ENCODE data around the gene KLHL28.
A peak's percentile ranks its signal among the peaks of the same experiment; 100 is the strongest.

The KLHL28 gene

GRCh38 chr14:44960146-44960545 is 1.6 kb downstream of the KLHL28 start:
- Histone ChIP-seq H4K8ac (ENCODE audit: low read depth, low read length) (no peak overlapping the region), H3K9ac (ENCODE audit: low read length) (no peak overlapping the region), H3K27ac (ENCODE audit: low read depth, low read length) (no peak overlapping the region), H3K4ac (ENCODE audit: low read depth, low read length) (no peak overlapping the region), H3K36me3 (ENCODE audit: control insufficient read depth in 1 of 2, insufficient read depth in 2 of 2, low read length in 2 of 2) (no peaks in the 10 kb centered on the region), H3K9me3 (ENCODE audit: insufficient read depth, low read depth, low read length) (no peaks in the 10 kb centered on the region), H4K91ac (ENCODE audit: low read depth, low read length) (no peak overlapping the region), H3K79me2 (ENCODE audit: control insufficient read depth, insufficient read depth, low read length, poor library complexity) (peaks cover 3% of the 10 kb centered on the region), H2BK5ac (ENCODE audit: low read depth, low read length, poor library complexity) (no peak overlapping the region), H2BK12ac (ENCODE audit: low read length) (no peak overlapping the region), H2AFZ (ENCODE audit: insufficient read depth, low read length, poor library complexity) (no peak overlapping the region), H2AK5ac (ENCODE audit: low read length) (no peak overlapping the region), H3K18ac (ENCODE audit: low read length) (no peak overlapping the region), H3K27me3 (ENCODE audit: insufficient read depth, low read length) (no peaks in the 10 kb centered on the region), H3K14ac (ENCODE audit: low read length) (no peak overlapping the region), H3K79me1 (ENCODE audit: low read length) (peaks cover 4% of the 10 kb centered on the region), H3K23ac (ENCODE audit: low read length) (no peak overlapping the region), H3K4me2 (ENCODE audit: low read length) (no peak overlapping the region), H2BK120ac (ENCODE audit: insufficient read depth, low read length, poor library complexity) (no peak overlapping the region), H4K12ac (ENCODE audit: low read depth, low read length) (no peak overlapping the region), H3K4me3 (ENCODE audit: low read depth, low read length) (no peak overlapping the region), H3K4me1 (ENCODE audit: control insufficient read depth in 1 of 2, insufficient read depth in 2 of 2, low read length in 2 of 2) (peaks cover 10 to 14% of the 10 kb centered on the region in 2 experiments)
- peak in 1 of 2 donors; percentile 5 for DNase-seq
- no CpG with 5 or more reads among the region's 2 CpGs for WGBS (ENCODE audit: extremely low coverage, insufficient coverage, insufficient read length)

DNA sequence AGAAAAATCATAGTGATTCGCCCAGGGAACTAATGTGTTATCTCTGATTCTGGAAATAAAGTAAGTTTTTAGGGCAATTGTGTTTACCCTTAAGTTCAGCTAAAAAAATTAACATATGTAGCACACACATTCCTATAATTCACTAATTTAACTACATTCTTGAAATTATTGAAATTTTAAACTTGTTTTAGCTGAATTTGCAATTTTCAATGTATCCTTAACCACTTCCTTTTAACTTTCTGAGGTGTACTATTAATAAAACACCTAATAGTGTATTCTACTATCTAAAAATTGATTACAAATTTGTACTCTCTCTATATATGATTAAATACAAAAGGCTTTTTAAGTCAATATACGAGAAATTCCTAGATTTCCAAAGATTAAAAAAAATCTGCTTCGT is 2.2 kb downstream of the KLHL28 start:
- H3K14ac ChIP-seq (ENCODE audit: low read length), result no peak overlapping the region
- H3K23ac ChIP-seq (ENCODE audit: low read length), result no peak overlapping the region
- H3K4ac ChIP-seq (ENCODE audit: low read depth, low read length), result no peak overlapping the region
- no peak overlapping the region for H3K4me3 ChIP-seq (ENCODE audit: low read depth, low read length)
- no peak overlapping the region for H4K12ac ChIP-seq (ENCODE audit: low read depth, low read length)
- no peak overlapping the region for H2BK120ac ChIP-seq (ENCODE audit: insufficient read depth, low read length, poor library complexity)
- peaks cover 10 to 14% of the 10 kb centered on the region in 2 experiments for H3K4me1 ChIP-seq (ENCODE audit: control insufficient read depth in 1 of 2, insufficient read depth in 2 of 2, low read length in 2 of 2)
- no peak overlapping the region for H2AFZ ChIP-seq (ENCODE audit: insufficient read depth, low read length, poor library complexity)
- no peaks in the 10 kb centered on the region for H3K9me3 ChIP-seq (ENCODE audit: insufficient read depth, low read depth, low read length)
- H2BK12ac ChIP-seq (ENCODE audit: low read length), result no peak overlapping the region
- H2BK5ac ChIP-seq (ENCODE audit: low read depth, low read length, poor library complexity), result no peak overlapping the region
- no peak overlapping the region for H3K18ac ChIP-seq (ENCODE audit: low read length)
- no peak overlapping the region for H4K91ac ChIP-seq (ENCODE audit: low read depth, low read length)
- no peak overlapping the region for H3K9ac ChIP-seq (ENCODE audit: low read length)
- no peaks in the 10 kb centered on the region for H3K36me3 ChIP-seq (ENCODE audit: control insufficient read depth in 1 of 2, insufficient read depth in 2 of 2, low read length in 2 of 2)
- no peak for DNase-seq
- H2AK5ac ChIP-seq (ENCODE audit: low read length), result no peak overlapping the region
- peaks cover 3% of the 10 kb centered on the region for H3K79me2 ChIP-seq (ENCODE audit: control insufficient read depth, insufficient read depth, low read length, poor library complexity)
- H3K27me3 ChIP-seq (ENCODE audit: insufficient read depth, low read length), result no peaks in the 10 kb centered on the region
- H3K27ac ChIP-seq (ENCODE audit: low read depth, low read length), result no peak overlapping the region
- no peak overlapping the region for H4K8ac ChIP-seq (ENCODE audit: low read depth, low read length)
- H3K79me1 ChIP-seq (ENCODE audit: low read length), result peaks cover 4% of the 10 kb centered on the region
- H3K4me2 ChIP-seq (ENCODE audit: low read length), result no peak overlapping the region
- WGBS (ENCODE audit: extremely low coverage, insufficient coverage, insufficient read length), result no CpG with 5 or more reads among the region's 3 CpGs

GRCh38 chr14:44956866-44957265 is 4.9 kb downstream of the KLHL28 start:
- WGBS (ENCODE audit: extremely low coverage, insufficient coverage, insufficient read length), result no CpG with 5 or more reads among the region's 3 CpGs
- Histone ChIP-seq H3K18ac (ENCODE audit: low read length) (no peak overlapping the region), H3K14ac (ENCODE audit: low read length) (no peak overlapping the region), H2AFZ (ENCODE audit: insufficient read depth, low read length, poor library complexity) (no peak overlapping the region), H3K4me3 (ENCODE audit: low read depth, low read length) (no peak overlapping the region), H3K4me2 (ENCODE audit: low read length) (no peak overlapping the region), H3K27ac (ENCODE audit: low read depth, low read length) (no peak overlapping the region), H2AK5ac (ENCODE audit: low read length) (no peak overlapping the region), H3K27me3 (ENCODE audit: insufficient read depth, low read length) (no peaks in the 10 kb centered on the region), H2BK12ac (ENCODE audit: low read length) (no peak overlapping the region), H4K8ac (ENCODE audit: low read depth, low read length) (no peak overlapping the region), H4K91ac (ENCODE audit: low read depth, low read length) (no peak overlapping the region), H3K9ac (ENCODE audit: low read length) (no peak overlapping the region), H3K36me3 (ENCODE audit: control insufficient read depth in 1 of 2, insufficient read depth in 2 of 2, low read length in 2 of 2) (peaks cover 0 to 2% of the 10 kb centered on the region in 2 experiments), H3K4me1 (ENCODE audit: control insufficient read depth in 1 of 2, insufficient read depth in 2 of 2, low read length in 2 of 2) (no peaks in the 10 kb centered on the region), H2BK120ac (ENCODE audit: insufficient read depth, low read length, poor library complexity) (no peak overlapping the region), H2BK5ac (ENCODE audit: low read depth, low read length, poor library complexity) (no peak overlapping the region), H3K4ac (ENCODE audit: low read depth, low read length) (no peak overlapping the region), H3K9me3 (ENCODE audit: insufficient read depth, low read depth, low read length) (no peaks in the 10 kb centered on the region), H3K23ac (ENCODE audit: low read length) (no peak overlapping the region), H4K12ac (ENCODE audit: low read depth, low read length) (no peak overlapping the region), H3K79me1 (ENCODE audit: low read length) (peaks cover 4% of the 10 kb centered on the region), H3K79me2 (ENCODE audit: control insufficient read depth, insufficient read depth, low read length, poor library complexity) (peaks cover 3% of the 10 kb centered on the region)
- no peak for DNase-seq

- H2BK120ac ChIP-seq (ENCODE audit: insufficient read depth, low read length, poor library complexity), result no peak overlapping the region
- H4K12ac ChIP-seq (ENCODE audit: low read depth, low read length), result no peak overlapping the region
- no peak overlapping the region for H3K27ac ChIP-seq (ENCODE audit: low read depth, low read length)
- H2BK12ac ChIP-seq (ENCODE audit: low read length), result no peak overlapping the region
- H2AFZ ChIP-seq (ENCODE audit: insufficient read depth, low read length, poor library complexity), result no peak overlapping the region
- DNase-seq, result no peak
- H3K9me3 ChIP-seq (ENCODE audit: insufficient read depth, low read depth, low read length), result no peaks in the 10 kb centered on the region
- H3K27me3 ChIP-seq (ENCODE audit: insufficient read depth, low read length), result no peaks in the 10 kb centered on the region
- H3K79me2 ChIP-seq (ENCODE audit: control insufficient read depth, insufficient read depth, low read length, poor library complexity), result no peaks in the 10 kb centered on the region
- H2AK5ac ChIP-seq (ENCODE audit: low read length), result no peak overlapping the region
- no peak overlapping the region for H3K23ac ChIP-seq (ENCODE audit: low read length)
- WGBS (ENCODE audit: extremely low coverage, insufficient coverage, insufficient read length), result no CpG with 5 or more reads among the region's 3 CpGs
- H2BK5ac ChIP-seq (ENCODE audit: low read depth, low read length, poor library complexity), result no peak overlapping the region
- H3K14ac ChIP-seq (ENCODE audit: low read length), result no peak overlapping the region
- H3K9ac ChIP-seq (ENCODE audit: low read length), result no peak overlapping the region
- no peak overlapping the region for H3K18ac ChIP-seq (ENCODE audit: low read length)
- H3K4me1 ChIP-seq (ENCODE audit: control insufficient read depth in 1 of 2, insufficient read depth in 2 of 2, low read length in 2 of 2), result no peaks in the 10 kb centered on the region
- no peak overlapping the region for H3K4ac ChIP-seq (ENCODE audit: low read depth, low read length)
- H3K4me2 ChIP-seq (ENCODE audit: low read length), result no peak overlapping the region
- H3K36me3 ChIP-seq (ENCODE audit: control insufficient read depth in 1 of 2, insufficient read depth in 2 of 2, low read length in 2 of 2), result peaks cover 0 to 2% of the 10 kb centered on the region in 2 experiments
- H3K79me1 ChIP-seq (ENCODE audit: low read length), result no peaks in the 10 kb centered on the region
- H4K8ac ChIP-seq (ENCODE audit: low read depth, low read length), result no peak overlapping the region
- H4K91ac ChIP-seq (ENCODE audit: low read depth, low read length), result no peak overlapping the region
- no peak overlapping the region for H3K4me3 ChIP-seq (ENCODE audit: low read depth, low read length)
These were observed 6.2 kb downstream of the KLHL28 start for GRCh38 chr14:44955528-44955927.
